ENCODE measurements around the gene ZNF831.

GRCh38 chr20:59152559-59153354 is 10.9 kb upstream of the ZNF831 start:
- TF ChIP-seq CTCF (IDR thresholded peaks at IDR 0.05 in 2 of 3, conservative IDR thresholded peaks at IDR 0.05 in 1 of 3; ENCODE audit: borderline replicate concordance in 1 of 3, insufficient read depth in 1 of 3, low read depth in 2 of 3, low read length in 2 of 3) (no peak), FOSL1 (IDR thresholded peaks at IDR 0.05; ENCODE audit: low read depth) (no peak), CEBPB (IDR thresholded peaks at IDR 0.05; ENCODE audit: low read depth) (no peak), POLR2A (IDR thresholded peaks at IDR 0.05; ENCODE audit: borderline replicate concordance, extremely low read depth, insufficient read depth, insufficient read length) (no peak), SP1 (IDR thresholded peaks at IDR 0.05; ENCODE audit: low read depth) (no peak), RAD21 (IDR thresholded peaks at IDR 0.05; ENCODE audit: low read depth) (no peak), EZH2 (IDR thresholded peaks at IDR 0.05) (no peak), REST (IDR thresholded peaks at IDR 0.05; ENCODE audit: low read depth) (no peak), YY1 (IDR thresholded peaks at IDR 0.05; ENCODE audit: extremely low read depth, insufficient replicate concordance, low read depth, low read length) (no peak), SIN3A (IDR thresholded peaks at IDR 0.05; ENCODE audit: low read depth) (no peak), EZH2phosphoT487 (IDR thresholded peaks at IDR 0.05; ENCODE audit: borderline replicate concordance) (no peak), ATF3 (IDR thresholded peaks at IDR 0.05) (no peak)
